Measurements from ENCODE around the gene CCL2. TPM values are rescaled to one million over a fixed set of nuclear protein-coding genes. Genes with fewer than 3 reads are reported as not detected.

CCL2 gene
- total and polyA plus RNA-seq, 2 experiments from 2014 or later: 1.5 to 18.5 TPM

GRCh38 chr17:34219405-34219804 lies 35.7 kb upstream of the CCL2 start (continued):
- TF ChIP-seq ETS1 (IDR thresholded peaks at IDR 0.05) (no peak), ZNF114 (CRISPR knock-in tag; IDR thresholded peaks at IDR 0.05) (no peak), NANOG (IDR thresholded peaks at IDR 0.05; ENCODE audit: borderline replicate concordance) (no peak), STAT1 (IDR thresholded peaks at IDR 0.05; ENCODE audit: unreplicated experiment) (no peak)

- H3F3A ChIP-seq (replicated peaks; ENCODE audit: low read depth): no peaks in the 10 kb centered on the region
- TF ChIP-seq NANOG (IDR thresholded peaks at IDR 0.05; ENCODE audit: borderline replicate concordance) (no peak), CTCF (conservative IDR thresholded peaks at IDR 0.05; ENCODE audit: low read depth in 2 of 2) (no peak), ZNF114 (CRISPR knock-in tag; IDR thresholded peaks at IDR 0.05) (no peak), ETS1 (IDR thresholded peaks at IDR 0.05) (no peak), EZH2phosphoT487 (IDR thresholded peaks at IDR 0.05; ENCODE audit: unreplicated experiment) (no peak), JUNB (IDR thresholded peaks at IDR 0.05; ENCODE audit: unreplicated experiment) (no peak), ZNF331 (CRISPR knock-in tag; IDR thresholded peaks at IDR 0.05; ENCODE audit: low read depth) (no peak), REST (IDR thresholded peaks at IDR 0.05; ENCODE audit: unreplicated experiment) (no peak), POLR2AphosphoS5 (IDR thresholded peaks at IDR 0.05; ENCODE audit: low read depth) (no peak)
- no peaks in the 10 kb centered on the region for H3K27me3 ChIP-seq (ENCODE audit: insufficient read depth)
- Mint-ChIP-seq H3K27me3 (ENCODE audit: insufficient read depth, low read depth, poor library complexity) (peaks cover 1% of the 10 kb centered on the region), H3K27ac (no peak overlapping the region), H3K4me1 (no peaks in the 10 kb centered on the region), H3K4me3 (no peak overlapping the region), H3K9me3 (peaks cover 29% of the 10 kb centered on the region; the same call in 2 of the 3 replicates), H3K36me3 (ENCODE audit: low read depth) (peaks cover 9% of the 10 kb centered on the region)
- no peak overlapping the region for H3K4me2 ChIP-seq
- no peaks in the 10 kb centered on the region for H3K36me3 ChIP-seq (ENCODE audit: insufficient read depth)
- no peaks in the 10 kb centered on the region for H4K20me1 ChIP-seq (replicated peaks; ENCODE audit: insufficient read depth)
- H2AFZ ChIP-seq: no peak overlapping the region
- 0 out of 2 replicates have a peak, but pooled peaks cover 17% of the 10 kb centered on the region for H3K9me2 ChIP-seq (ENCODE audit: insufficient read depth)
- no peak overlapping the region for H3K27ac ChIP-seq (ENCODE audit: low read depth)
- H3K4me3 ChIP-seq: no peak overlapping the region
- no peaks in the 10 kb centered on the region for H3K4me1 ChIP-seq (ENCODE audit: insufficient read depth)
- H3K79me2 ChIP-seq (replicated peaks; ENCODE audit: insufficient read depth): no peaks in the 10 kb centered on the region
- DNase-seq (ENCODE audit: low spot score) (no peak), ATAC-seq (no peak)
Observed at GRCh38 chr17:34220045-34220751, 34.9 kb upstream of the CCL2 start.

All from GM23338 (cell line).